DMS153 (cell line): ENCODE measurements around the gene CTU1.
A peak's percentile ranks its signal among the peaks of the same experiment; 100 is the strongest.

Experiments used
- DNase-seq: peaks from one replicate; lab custom pipeline; 2025; lab: John Stamatoyannopoulos, UW

CTU1 gene

DNA sequence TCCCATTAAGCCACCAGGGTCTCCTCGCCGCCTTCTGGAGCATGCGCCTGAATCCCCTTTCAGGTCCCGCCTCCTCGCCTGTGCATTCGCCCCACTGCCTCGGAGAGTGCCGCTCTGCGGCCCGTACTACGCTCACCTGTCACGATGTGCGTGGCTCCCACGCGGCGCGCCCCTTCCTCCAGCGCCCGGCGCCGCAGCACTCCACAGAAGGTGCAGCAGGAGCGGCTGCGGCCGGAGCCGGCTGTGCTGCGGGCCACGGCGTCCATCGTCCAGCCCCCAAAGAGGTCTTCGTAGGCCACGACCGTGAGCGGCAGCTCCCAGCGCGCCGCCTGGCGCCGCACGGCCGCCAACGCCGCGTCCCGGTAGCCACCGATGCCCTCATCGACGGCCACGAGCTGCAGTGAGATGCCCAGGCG is 4.3 kb downstream of the CTU1 start:
- DNase-seq = no peak

DNA sequence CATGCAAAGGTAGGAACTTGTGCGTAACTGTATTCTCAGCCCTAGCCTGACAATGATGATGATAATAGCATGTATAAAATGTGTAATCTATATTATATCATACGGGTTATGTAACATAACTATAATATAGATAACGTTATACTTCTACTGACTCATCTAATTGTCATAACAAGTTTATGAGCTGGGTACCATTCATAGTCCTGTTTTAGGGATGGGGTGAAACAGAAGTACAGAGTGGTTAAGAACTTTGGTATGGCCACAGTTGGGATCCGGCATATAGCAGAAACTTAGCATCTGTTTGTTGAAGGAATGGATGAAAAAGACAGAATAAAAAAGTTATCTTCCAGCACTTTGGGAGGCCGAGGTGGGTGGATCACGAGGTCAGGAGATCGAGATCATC is 5.2 kb downstream of the CTU1 start:
- no peak for DNase-seq

DNA sequence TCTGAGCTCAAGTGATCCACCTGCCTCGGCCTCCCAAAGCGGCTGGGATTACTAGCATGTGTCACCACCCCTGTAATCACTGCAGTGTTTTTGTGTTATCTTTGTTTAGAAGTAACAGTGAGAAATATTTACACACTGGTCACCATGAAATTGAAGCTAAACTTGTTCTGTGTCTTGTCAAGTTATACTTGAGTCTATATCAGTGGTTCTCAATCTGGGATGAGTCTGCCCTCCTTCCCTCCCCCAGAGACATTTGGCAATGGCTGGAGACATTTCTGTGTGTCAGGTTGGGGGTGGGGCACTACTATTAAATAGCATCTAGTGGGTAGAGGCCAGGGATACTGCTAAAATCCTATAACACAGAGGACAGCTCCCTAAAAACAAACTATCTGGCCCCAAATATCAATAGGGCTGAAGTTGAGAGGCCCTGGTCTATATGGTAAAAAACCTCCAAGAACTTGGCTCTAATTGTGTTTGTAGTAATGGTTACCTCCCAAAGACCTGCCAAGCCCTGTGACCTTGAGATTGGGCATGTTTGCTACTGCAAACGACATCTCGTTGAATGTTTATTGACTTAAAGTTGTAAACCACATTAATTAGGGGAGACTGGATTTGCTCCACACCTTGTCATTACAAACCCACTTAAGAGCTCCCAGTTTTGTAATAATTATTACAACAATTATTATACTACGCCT is 6.9 kb downstream of the CTU1 start:
- DNase-seq = no peak

DNA sequence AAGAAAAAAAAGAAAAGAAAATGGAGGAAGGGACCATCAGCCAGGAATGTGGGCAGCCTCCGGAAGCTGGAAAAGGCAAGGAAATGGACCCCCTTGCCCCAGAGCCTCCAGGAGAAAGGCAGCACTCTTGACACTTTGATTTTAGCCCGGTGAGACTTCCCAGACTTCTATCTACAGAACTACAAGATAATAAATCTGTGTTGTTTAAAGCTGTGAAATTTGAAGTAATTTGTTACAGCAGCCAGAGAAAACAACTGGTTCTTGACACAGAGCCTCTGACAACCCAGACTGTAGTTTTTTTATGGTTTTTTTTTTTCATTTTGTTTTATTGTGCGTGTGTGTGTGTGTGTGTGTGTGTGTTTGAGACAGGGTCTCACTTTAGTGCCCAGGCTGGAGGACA is 7.6 kb downstream of the CTU1 start:
- DNase-seq = no peak

DNA sequence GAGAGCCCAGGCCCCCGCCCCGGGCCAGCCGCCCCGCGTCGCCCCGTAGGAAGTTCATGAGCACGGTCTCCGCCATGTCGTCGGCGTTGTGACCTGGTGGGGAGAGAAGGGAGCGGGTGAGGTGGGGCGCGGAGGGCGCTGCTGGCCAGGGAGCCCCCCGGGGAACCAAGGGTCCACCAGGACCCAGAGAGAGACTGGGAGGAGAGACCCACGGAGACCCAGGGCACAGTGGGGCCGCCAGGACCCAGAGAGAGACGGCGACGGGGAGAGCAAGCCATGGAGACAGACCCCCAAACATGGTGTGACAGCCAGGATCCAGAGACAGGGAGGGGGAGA is 9.2 kb downstream of the CTU1 start:
- DNase-seq = no peak

DNA sequence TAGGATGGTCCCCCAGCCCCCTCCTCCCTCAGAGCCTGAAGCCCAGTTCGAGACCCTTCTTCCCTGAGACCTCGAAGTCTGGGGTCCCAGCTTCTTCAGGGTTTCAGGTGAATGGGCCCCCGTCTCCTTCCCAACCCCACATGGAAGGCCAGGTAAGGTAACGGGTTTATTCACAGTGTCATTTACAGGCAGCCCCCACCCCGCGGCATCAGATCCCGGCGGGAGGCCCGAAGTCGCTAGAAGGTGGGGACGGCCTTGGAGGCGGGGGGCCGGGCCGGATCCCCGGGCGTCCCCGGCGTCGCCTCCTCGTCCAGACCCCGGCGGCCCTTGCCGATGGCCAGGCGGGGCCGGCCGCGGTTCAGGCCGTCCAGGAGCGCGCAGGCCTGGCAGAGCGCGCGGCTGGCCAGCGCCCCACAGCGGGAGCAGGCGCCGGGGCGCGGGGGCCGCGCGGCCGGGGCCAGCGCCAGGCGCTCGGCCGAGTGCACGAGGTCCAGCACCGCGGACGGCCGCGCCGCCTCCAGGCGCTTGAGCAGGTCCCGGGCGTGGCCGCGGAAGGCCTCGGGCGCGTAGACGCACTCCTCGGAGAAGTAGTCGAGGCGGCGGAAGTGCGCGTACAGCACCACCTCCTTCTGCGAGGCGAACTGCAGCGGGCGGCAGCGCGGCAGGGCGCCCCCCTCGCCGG is 9.7 kb downstream of the CTU1 start:
- DNase-seq = no peak

DNA sequence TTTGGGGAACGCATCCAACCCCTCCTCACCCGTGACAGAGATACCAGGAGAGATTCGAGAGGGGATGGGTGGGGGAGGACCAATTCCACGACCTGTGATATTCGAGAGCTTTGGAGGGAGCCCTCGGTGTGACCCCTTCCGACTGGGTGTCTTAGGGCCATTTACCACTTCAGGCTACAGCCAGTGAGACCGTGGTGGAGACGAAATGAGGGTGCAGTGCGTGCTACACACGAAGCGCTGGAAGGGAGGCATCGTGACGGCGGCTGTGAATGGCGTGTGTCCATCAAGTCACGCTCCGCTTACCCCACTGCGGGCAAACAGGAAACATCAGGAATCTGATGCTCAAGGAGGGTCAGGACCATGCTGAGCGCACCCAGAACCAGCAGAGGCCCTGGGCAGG is 10.4 kb downstream of the CTU1 start:
- DNase-seq = no peak

DNA sequence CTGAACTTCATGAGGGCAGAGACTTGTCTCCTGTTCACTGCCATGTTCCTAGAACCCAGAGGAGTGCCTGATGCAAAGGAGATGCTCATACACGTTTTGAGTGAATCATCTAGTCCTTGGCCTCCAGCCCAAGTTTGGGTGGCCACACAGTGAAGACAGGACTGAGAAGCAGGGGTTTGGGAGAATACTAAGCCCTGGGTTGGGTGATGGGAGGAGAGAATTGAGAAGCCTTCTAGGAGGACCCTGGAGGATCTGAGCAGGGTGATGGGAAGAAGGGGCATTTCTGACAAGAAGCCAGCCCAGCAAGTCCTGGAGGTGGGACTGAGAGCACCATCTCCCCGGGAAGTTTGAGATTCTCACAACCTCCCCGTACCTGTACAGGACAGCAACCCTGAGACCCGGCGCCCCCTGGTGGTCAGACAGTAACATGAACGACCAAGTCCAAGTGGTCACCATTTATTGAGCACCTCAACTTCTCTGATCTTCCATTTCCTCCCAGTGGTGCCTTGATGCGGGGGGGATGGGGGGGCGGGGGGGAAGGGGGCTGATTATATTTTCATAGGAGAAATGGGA is 11.0 kb downstream of the CTU1 start:
- DNase-seq = peak; percentile 7

DNA sequence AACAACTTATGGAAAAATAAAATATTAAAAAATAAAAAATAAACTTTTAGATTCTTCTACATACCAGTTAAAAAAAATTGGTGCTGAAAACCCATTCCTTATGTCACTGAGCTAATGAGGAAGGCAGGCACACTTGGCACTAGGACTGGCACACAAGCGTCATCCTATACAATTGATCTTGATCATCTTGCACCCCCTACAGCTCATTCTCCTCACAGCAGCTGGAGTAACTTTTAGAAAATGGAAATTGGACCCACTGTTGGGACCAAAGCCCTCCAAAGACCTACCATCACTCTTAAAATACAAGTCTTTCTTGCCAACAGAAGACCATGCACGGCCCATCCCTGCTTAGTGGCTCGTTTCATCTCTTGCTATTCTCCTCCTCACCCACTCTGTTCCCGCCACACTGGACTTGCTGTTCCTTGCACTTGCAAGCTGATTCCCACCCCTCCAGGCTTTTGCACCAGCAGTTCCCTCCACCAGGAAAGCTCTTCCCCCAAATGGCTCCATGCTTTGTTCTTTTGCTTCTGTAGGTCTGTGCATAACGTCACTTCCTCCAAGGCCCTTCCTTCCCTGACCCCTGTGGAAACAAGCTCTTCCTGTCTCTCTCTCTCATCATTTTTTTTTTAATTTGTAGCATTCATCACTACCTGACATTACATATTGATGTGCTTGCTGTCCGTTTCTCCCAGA is 11.6 kb downstream of the CTU1 start:
- peak; percentile 15 for DNase-seq

DNA sequence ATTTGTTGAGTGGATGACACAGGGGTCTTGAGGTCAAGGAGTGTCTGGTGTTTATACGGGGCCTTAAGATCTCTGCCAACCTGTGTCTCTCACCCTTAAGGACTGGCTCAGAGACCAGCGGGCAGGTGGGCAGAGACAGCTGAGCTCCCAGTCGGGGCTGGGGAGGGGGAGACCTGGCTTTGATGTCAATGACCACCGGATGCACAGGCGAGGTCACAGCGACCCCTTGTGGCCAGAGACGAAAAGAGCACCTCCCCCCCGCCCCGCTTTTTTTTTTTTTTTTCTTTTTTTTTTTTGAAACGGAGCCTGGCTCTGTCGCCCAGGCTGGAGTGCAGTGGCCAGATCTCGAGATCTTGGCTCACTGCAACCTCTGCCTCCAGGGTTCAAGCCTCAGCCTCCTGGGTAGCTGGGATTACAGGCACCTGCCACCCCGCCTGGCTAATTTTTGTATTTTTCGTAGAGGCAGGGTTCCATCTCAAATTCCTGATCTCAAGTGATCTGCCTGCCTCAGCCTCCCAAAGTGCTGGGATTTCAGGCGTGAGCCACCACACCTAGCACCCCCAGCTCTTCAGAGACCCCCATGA is 13.4 kb downstream of the CTU1 start:
- DNase-seq = no peak

DNA sequence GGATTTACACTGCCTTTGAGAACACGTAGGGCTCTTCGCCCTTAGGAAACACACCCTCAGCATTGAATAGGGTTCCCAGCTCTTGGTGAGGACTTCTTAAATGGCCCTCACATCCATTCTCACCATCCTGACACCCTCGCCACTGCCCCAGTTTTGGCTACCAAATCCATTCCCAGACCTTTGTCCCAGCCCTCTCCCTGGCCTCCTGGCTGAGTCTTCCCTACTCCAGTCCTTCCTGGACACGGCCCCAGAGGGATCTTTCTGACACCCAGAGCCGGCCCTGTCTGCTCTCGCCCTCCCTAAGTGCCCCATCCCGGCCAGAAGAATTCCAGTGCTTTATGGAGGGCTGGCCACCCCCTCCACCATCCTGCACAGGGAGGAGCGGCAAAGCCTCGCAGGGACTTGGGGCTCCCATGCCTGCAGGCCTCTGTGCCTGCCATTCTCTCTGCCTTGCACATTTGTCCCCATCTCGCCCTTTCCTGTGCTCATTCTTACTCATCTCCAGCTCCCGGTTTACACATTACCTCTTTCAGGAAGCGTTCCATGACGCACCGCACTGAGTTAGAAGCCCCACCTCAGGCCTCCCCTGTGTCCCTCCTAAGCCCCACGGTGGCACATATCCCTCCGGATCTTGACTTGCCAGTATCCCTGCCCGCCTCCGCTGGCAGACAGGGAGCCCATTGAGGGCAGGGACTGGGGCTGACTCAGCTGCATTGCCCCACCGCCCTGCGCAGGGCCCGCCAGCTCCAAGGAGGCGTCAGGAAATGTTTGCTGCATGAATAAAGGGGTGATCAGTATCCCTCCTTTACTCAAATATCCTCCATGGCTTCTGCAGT is 14.5 kb downstream of the CTU1 start:
- no peak for DNase-seq

DNA sequence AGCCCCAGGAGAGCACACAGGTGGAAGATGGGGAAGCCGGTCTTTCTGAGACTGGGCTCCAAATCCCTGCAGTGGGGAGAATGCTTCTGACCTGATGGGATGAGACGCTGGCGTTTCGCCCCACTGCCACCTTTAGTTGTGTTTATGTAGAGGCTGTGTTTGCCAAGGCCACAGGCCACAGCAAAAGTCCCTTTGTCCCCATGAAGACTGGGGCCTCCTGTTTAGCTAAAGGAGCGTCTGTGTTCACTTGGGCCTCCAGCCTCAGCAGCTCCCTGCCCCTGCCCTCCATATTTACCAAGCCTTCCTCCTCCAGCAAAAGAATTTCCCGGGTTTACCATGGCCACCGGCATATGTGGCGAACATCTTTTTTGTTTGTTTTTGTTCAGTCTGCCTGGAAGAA is 15.1 kb downstream of the CTU1 start:
- peak; percentile 18 for DNase-seq

DNA sequence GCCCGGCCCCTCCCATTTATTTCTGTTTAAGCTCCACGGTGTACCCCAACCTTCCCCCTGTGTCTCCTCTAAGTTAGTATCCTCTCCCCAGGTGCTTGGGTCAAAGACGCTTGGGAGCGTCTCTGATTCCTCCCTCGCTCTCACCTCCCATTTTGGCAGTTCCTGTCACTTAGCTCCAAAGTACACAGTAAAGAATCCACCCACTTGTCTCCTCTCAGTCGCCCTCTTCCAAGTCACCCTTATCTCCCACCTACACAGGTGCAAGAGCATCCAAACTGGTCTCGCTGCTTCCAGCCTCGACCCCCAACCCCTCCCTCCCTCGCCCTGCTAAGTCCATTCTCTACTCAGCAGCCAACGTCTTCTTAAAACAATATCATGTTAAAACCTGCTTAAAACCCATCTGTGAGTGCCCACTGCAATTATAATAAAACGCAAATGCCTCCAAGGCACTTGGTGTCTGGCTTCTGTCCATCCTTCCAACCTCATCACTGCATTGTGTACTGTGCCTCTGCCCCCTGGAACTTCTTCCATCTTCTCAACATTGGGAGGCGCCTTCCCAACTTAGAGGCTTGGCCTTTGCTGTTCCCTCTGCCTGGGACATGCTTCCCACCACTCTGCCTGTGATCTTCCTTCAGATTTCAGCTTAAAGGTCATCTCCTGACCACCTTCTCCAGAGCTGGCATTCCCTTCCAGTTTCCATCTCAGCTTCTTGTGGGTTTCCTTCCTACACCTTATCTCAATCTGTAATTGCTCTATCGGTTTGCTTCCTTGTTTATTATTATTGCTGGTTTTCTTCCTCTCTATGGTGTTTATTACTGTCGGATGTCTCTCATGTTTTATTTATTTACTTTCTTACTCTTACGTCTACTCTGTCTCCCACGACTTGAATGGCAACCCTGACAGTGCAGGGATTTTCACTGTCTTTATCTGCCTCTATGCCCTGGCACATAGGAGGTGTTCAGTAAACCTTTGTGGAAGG is 16.0 kb downstream of the CTU1 start:
- no peak for DNase-seq

DNA sequence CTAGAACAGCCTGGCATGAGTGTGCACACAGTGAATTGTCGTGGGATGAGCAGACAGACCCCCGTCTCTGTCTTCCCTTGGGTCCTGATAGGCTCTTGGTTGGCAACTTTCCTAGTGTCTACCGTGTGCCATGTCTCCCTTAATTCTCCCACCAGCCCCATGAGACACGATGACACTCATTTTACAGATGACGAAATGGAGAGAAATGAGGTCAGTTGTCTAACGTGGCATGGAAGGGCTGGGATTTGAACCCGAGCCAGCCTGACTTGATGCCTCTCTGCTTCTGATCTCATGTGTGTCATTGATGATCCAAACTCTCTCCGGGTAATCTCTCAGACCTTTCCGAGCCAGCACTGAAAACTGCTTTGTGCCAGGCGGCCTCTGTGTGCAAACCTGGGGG is 17.1 kb downstream of the CTU1 start:
- no peak for DNase-seq

DNA sequence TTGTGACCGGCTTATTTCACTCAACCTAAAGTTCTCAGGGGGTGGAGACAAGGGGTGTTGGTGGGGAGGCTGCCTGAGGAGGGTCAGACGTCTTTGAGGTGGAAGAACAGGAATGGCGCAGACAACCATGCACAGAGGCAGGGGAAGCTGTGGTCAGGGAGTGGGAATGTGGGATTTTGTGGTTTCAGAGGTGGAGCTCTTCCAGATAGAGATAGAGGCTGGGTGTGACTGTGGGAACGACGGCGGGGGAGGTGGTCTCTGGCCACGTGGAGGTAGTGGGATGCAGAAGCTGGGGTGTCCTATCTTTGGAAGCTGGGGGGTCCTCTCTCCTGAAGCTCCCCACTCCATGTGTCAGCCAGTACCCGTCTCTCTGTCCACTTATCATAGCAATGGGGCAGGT is 17.7 kb downstream of the CTU1 start:
- no peak for DNase-seq

DNA sequence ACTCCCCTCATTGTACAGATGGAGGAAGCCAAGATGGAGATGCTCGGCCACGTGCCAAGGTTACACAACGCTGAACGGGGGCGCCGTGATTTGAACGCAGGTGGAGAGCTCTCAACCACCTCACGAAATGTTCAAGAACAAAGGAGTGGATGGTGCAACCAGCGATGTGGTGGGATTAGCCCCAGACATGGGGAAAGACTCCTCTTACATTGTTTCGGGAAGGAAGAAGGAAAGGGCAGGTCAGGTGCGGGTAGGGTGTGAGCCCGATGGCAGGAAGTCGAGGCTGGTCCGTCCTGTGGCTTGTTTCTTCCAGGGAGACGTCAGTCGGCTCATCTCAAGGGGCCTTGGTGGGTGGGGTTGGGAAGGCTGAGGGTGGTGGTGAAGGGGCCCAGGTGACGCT is 18.4 kb downstream of the CTU1 start:
- peak; percentile 54 for DNase-seq

DNA sequence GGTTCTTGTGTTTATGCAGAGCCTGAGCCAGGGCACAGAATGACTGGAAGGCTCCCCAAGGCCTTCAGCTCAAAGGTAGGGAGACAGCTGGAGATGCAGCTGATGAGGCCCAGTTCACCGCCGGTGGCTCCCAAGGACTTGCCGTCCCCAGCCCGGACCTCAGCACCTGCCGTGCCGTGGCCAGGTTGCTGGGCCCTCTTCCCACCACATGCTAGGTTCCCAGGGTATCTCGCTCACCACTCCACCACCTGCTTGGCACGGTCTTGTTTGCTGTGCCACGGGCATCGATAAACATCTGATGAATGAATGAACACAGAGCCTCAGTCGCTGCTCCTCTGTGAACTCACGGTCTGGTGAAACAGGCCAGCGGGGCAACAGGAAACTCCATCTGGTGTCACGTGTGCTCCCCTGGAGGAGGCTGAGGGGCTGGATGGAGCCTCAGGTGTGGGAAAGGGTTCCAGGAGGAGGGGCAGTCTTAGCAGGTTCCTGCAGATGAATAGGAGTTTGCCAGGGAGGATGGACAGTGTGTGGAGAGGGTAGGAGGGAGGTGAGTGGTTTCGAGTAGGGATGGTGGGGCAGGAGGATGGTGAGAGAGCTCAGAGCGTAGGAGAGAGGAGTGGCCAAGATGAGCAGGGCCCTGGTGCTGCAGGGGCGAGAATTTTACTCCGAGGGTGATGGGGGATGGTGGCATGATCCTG is 21.9 kb downstream of the CTU1 start:
- DNase-seq = peak; percentile 72

DNA sequence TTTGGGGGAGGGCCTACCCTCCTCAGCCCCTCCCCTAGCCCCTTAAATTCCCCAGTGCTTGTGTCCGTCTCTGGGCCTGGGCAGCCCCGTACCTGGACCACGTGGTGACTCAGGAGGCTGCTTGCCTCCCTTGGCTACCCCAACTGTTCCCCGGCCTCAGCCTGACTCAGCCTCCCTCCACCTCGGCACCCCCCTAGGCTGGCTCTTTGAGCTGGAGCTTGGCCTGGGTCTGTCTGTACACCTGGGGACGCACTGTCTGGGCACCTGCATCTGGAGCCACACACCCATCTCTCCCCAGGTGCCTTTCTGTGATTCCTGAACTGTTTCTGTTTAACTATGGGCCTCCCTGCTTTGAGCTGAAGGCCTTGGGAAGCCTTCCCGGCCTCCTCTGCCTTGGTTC is 23.7 kb downstream of the CTU1 start:
- DNase-seq = no peak

DNA sequence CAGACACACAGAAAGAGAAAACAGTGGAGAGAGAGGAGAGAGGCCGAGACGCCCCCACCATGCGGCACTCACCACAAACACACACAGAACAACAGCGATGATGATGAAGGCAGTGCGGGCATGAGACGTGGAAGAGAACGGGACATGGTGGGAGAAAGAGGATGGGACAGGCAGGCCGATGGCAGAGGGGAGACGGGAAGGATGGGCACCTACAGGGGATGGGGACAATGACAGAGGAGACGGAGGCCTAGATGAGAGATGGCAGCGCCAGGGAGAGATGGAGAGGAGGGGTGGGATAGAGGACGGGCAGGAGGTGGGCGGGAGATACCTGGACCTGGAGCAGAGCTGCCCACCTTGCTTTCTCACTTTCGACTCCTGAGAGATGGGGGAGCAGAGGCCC is 24.4 kb downstream of the CTU1 start:
- no peak for DNase-seq

DNA sequence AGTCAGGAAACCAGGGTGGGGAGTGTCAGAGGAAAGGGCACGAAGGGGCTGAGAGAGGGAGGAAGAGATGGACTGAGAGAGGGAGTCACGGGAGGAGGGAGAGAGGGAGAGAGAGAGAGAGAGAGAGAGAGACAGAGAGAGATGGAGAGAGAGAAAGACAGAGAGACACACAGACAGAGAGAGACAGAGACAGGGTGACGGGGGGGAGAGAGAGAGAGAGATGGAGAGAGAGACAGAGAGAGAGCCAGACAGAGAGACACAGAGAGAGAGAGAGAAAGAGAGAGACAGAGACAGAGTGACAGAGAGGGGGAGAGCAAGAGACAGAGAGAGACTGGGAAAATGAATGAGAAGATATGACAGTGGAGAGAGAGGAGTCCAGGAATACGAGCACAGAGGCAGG is 25.0 kb downstream of the CTU1 start:
- DNase-seq = no peak
